IMR-90 (cell line): Measurements from ENCODE around the gene CHST14. TPM values are rescaled to one million over a fixed set of nuclear protein-coding genes. Genes with fewer than 3 reads are reported as not detected.

ENCODE experiments used
- ATAC-seq: fragments of 200-7000 bp; cut with Tn5 transposase; 2 replicates; pipeline ENCODE4 v1.9.1; 2020; ENCODE audit warnings: low read depth, mild to moderate bottlenecking, moderate library complexity
- BruUV-seq: library from RNA; stranded (reverse); fragments of 400-500 nt; replicated peaks from 2 replicates; lab custom pipeline; 2021; lab: Mats Ljungman, UMichigan
- CTCF ChIA-PET: fragments of 300-600 bp; formaldehyde crosslinking; extraction: SDS; loops from one replicate; lab custom pipeline; 2021; ENCODE audit warnings: antibody characterized with exemption; lab: Yijun Ruan, JAX
- POLR2A ChIA-PET: fragments of 300-600 bp; sonication (Branson Sonifier 250); formaldehyde crosslinking; loops from one replicate; lab custom pipeline; 2022; ENCODE audit warnings: antibody characterized with exemption; ENCODE audit not compliant: unreplicated experiment; lab: Charles Lee
- DNase-seq: peaks from one replicate; pipeline ENCODE4 v3.0.0; 2013
- H2AFZ ChIP-seq: replicated peaks from 2 replicates; pipeline ENCODE3; 2013; ENCODE audit warnings: low read length, mild to moderate bottlenecking; ENCODE audit not compliant: poor library complexity
- H2AK5ac ChIP-seq: 2 replicates; pipeline ENCODE4 v1.6.1; 2013; ENCODE audit warnings: low read depth, low read length, inconsistent platforms
- H2AK9ac ChIP-seq: replicated peaks from 2 replicates; pipeline ENCODE3; 2013; ENCODE audit warnings: mild to moderate bottlenecking, low read depth, low read length, moderate library complexity; ENCODE audit not compliant: poor library complexity
- H2BK120ac ChIP-seq: 2 replicates; pipeline ENCODE4 v1.6.1; 2013; ENCODE audit warnings: low read depth, low read length, inconsistent platforms
- H2BK15ac ChIP-seq: 3 replicates; pipeline ENCODE4 v1.6.1; 2013; ENCODE audit warnings: low read depth, low read length, inconsistent platforms
- H2BK20ac ChIP-seq: 2 replicates; pipeline ENCODE4 v1.6.1; 2013; ENCODE audit warnings: low read depth, mild to moderate bottlenecking, inconsistent platforms, low read length, moderate library complexity
- H2BK5ac ChIP-seq: 2 replicates; pipeline ENCODE4 v1.6.1; 2013; ENCODE audit warnings: mild to moderate bottlenecking, low read depth, low read length, inconsistent platforms; ENCODE audit not compliant: poor library complexity, severe bottlenecking
- H3K14ac ChIP-seq: replicated peaks from 2 replicates; pipeline ENCODE4 v1.6.1; 2013; ENCODE audit warnings: low read depth, low read length, inconsistent platforms
- H3K18ac ChIP-seq: 2 replicates; pipeline ENCODE4 v1.6.1; 2013; ENCODE audit warnings: low read depth, low read length, control low read depth
- H3K23ac ChIP-seq: 2 replicates; pipeline ENCODE4 v1.6.1; 2013; ENCODE audit warnings: low read depth, low read length, inconsistent platforms
- H3K27ac ChIP-seq: 2 replicates; pipeline ENCODE4 v1.5.1; 2013; ENCODE audit warnings: mild to moderate bottlenecking, control low read depth, low read length; ENCODE audit not compliant: insufficient read depth
- H3K27me3 ChIP-seq: 2 replicates; pipeline ENCODE4 v1.6.1; 2013; ENCODE audit warnings: low read length; ENCODE audit not compliant: control insufficient read depth, insufficient read depth
- H3K36me3 ChIP-seq: 2 replicates; pipeline ENCODE4 v1.6.1; 2013; ENCODE audit warnings: low read length, mixed read lengths; ENCODE audit not compliant: control insufficient read depth, insufficient read depth
- H3K4ac ChIP-seq: 2 replicates; pipeline ENCODE4 v1.6.1; 2013; ENCODE audit warnings: low read depth, low read length, inconsistent platforms
- H3K4me1 ChIP-seq: 2 replicates; pipeline ENCODE4 v1.6.1; 2013; ENCODE audit warnings: low read length, mixed read lengths; ENCODE audit not compliant: control insufficient read depth, insufficient read depth
- H3K4me2 ChIP-seq: 2 replicates; pipeline ENCODE4 v1.6.1; 2013; ENCODE audit warnings: low read depth, mild to moderate bottlenecking, control low read depth, low read length, moderate library complexity
- H3K4me3 ChIP-seq: 2 replicates; pipeline ENCODE4 v1.5.1; 2013; ENCODE audit warnings: low read depth, mild to moderate bottlenecking, control low read depth, low read length, moderate library complexity; ENCODE audit not compliant: insufficient read depth
- H3K56ac ChIP-seq: 2 replicates; pipeline ENCODE4 v1.6.1; 2013; ENCODE audit warnings: low read length, inconsistent platforms; ENCODE audit not compliant: insufficient read depth; ENCODE audit errors: extremely low read depth
- H3K79me1 ChIP-seq, 2 experiments: 2 replicates each; pipeline ENCODE4 v1.6.1; 2013; ENCODE audit warnings: low read length in 2 of 2, inconsistent platforms in 1 of 2, low read depth in 1 of 2
- H3K9ac ChIP-seq: 2 replicates; pipeline ENCODE4 v1.6.1; 2013; ENCODE audit warnings: low read depth, low read length, control low read depth
- H3K9me1 ChIP-seq: 2 replicates; pipeline ENCODE4 v1.6.1; 2013; ENCODE audit warnings: low read length, inconsistent platforms; ENCODE audit not compliant: insufficient read depth
- H3K9me3 ChIP-seq: 2 replicates; pipeline ENCODE4 v1.6.1; 2013; ENCODE audit warnings: low read length; ENCODE audit not compliant: control insufficient read depth, insufficient read depth
- H4K20me1 ChIP-seq: 2 replicates; pipeline ENCODE4 v1.6.1; 2013; ENCODE audit warnings: low read length, inconsistent platforms; ENCODE audit not compliant: insufficient read depth
- H4K5ac ChIP-seq: 2 replicates; pipeline ENCODE4 v1.6.1; 2013; ENCODE audit warnings: mild to moderate bottlenecking, low read depth, low read length, control low read depth
- H4K8ac ChIP-seq, 2 experiments: 2 replicates each; pipeline ENCODE4 v1.6.1; 2013; ENCODE audit warnings: low read depth in 2 of 2, low read length in 2 of 2, control low read depth in 1 of 2, inconsistent platforms in 1 of 2
- H4K91ac ChIP-seq: 2 replicates; pipeline ENCODE4 v1.6.1; 2013; ENCODE audit warnings: low read depth, low read length, inconsistent platforms; ENCODE audit not compliant: insufficient read depth
- CTCF ChIP-seq: conservative IDR thresholded peaks from 2 replicates; pipeline ENCODE4 v1.5.1; 2012; ENCODE audit warnings: mild to moderate bottlenecking, low read depth, low read length, improper control_type of control experiment
- FOS ChIP-seq: fragments of 150-350 bp; IDR thresholded peaks from 2 replicates; pipeline ENCODE4 v1.6.1; 2016; ENCODE audit warnings: low read depth, low read length
- MAZ ChIP-seq: IDR thresholded peaks from 2 replicates; pipeline ENCODE4 v1.6.1; 2012; ENCODE audit warnings: low read depth, mild to moderate bottlenecking, low read length, improper control_type of control experiment, moderate library complexity, borderline replicate concordance
- NFE2L2 ChIP-seq: fragments of 150-350 bp; IDR thresholded peaks from 2 replicates; pipeline ENCODE4 v1.6.1; 2016; ENCODE audit warnings: low read depth, mild to moderate bottlenecking, low read length
- WGBS, 2 experiments: methylation state at CpG; one replicate each; pipeline versions ENCODE4 v1.1.5 to v1.1.7; 2013; ENCODE audit warnings: missing lambda C conversion rate in 2 of 2; ENCODE audit not compliant: insufficient read length in 1 of 2; ENCODE audit errors: extremely low coverage in 2 of 2; 5-methylcytosine and 5-hydroxymethylcytosine counted together
- dilution Hi-C: fragments of 300-500 bp; cut with HindIII; formaldehyde crosslinking; loops from one replicate; pipeline ENCODE4 v1.14.3; 2018; ENCODE audit warnings: low sequenced_read_pairs; ENCODE audit not compliant: unreplicated experiment
- in situ Hi-C: fragments of 300-500 bp; cut with MboI; formaldehyde crosslinking; loops from 3 replicates; pipeline ENCODE4 v1.14.3; 2019; ENCODE audit warnings: low sequenced_read_pairs, inconsistent platforms, mixed read lengths
- intact Hi-C: fragments of 100-400 bp; cut with micrococcal nuclease; formaldehyde crosslinking; loops from 2 replicates; pipeline ENCODE4 v1.10.0; 2022
- polyA plus RNA-seq, 3 experiments: library from polyadenylated mRNA; depleted of rRNA; stranded (reverse); fragments of >200 nt; gene quantifications; 2 replicates each; pipeline ENCODE4 v1.2.3, GENCODE V29; 2012; ENCODE audit warnings: low replicate concordance in 1 of 3
- total RNA-seq: library from RNA; depleted of rRNA; stranded (reverse); fragments of >200 nt; gene quantifications from 2 replicates; pipeline ENCODE4 v1.2.3, GENCODE V29; 2012

The CHST14 gene
- total and polyA plus RNA-seq, 2 of the 4 experiments (the other 2 are of a cell fraction) = 3.8 to 19.5 TPM

GRCh38 chr15:40440743-40441564, 29.8 kb upstream of the CHST14 start, which contains the start of gene BAHD1:
BAHD1 (plus strand) TSS chr15:40440953; CDS start chr15:40458465, 17,512 bp downstream.
- peak within 1 kb of the TSS; percentile 62 for H3K9ac ChIP-seq
- no TSS peak for BruUV-seq
- no peaks in the 10 kb centered on the region for H3K9me3 ChIP-seq
- DNase-seq = peak; percentile 92
- peak within 1 kb of the TSS; percentile 66 for H4K91ac ChIP-seq
- peak within 1 kb of the TSS; percentile 64 to 65; a peak in 3 of 4 replicates for H4K8ac ChIP-seq
- peak; percentile 88 for ATAC-seq
- H4K20me1 ChIP-seq = peaks cover 41% of the 10 kb centered on the region
- peak within 1 kb of the TSS; percentile 36; the same call in 1 of the 2 replicates for H3K23ac ChIP-seq
- H3K18ac ChIP-seq = peak within 1 kb of the TSS; percentile 24; the same call in 1 of the 2 replicates
- H3K36me3 ChIP-seq = no peaks in the 10 kb centered on the region
- H2AFZ ChIP-seq = peak within 1 kb of the TSS; percentile 87
- peak within 1 kb of the TSS; percentile 92 for H3K4me2 ChIP-seq
- H3K9me1 ChIP-seq = peaks cover 9% of the 10 kb centered on the region
- no peak within 1 kb of the TSS for H2BK15ac ChIP-seq
- in situ Hi-C loops = no loop called here
- H3K14ac ChIP-seq = peak within 1 kb of the TSS; percentile 49
- peak within 1 kb of the TSS; percentile 47 for H2AK9ac ChIP-seq
- TF ChIP-seq MAZ (peak; percentile 69; the same call in 1 of the 2 replicates), NFE2L2 (no peak), CTCF (peak; percentile 32), FOS (peak; percentile 5; the same call in 1 of the 2 replicates)
- H3K27me3 ChIP-seq = peaks cover 43% of the 10 kb centered on the region
- peaks cover 8 to 36% of the 10 kb centered on the region in 2 experiments for H3K79me1 ChIP-seq
- H3K27ac ChIP-seq = peak within 1 kb of the TSS; percentile 23; the same call in 1 of the 2 replicates
- 0% methylated on average over 39 of the region's 119 CpGs; no CpG with 5 or more reads in 1 of the 2 experiments for WGBS, 2 experiments
- ChIA-PET CTCF (interaction anchor here (1.1 kb wide), 1 partner anchor 17 kb away, joined by 4 read pairs; no protein-coding TSS in a partner anchor), POLR2A (interaction anchor here (0.5 kb wide), 1 partner anchor 1315 kb away, joined by 6 read pairs; no protein-coding TSS in a partner anchor)
- no peak within 1 kb of the TSS for H2BK120ac ChIP-seq
- intact Hi-C loops = loop anchor here (5.0 kb wide), 1 partner anchor 71 kb away; no protein-coding TSS in a partner anchor
- H3K4ac ChIP-seq = peak within 1 kb of the TSS; percentile 68
- H3K4me3 ChIP-seq = peak within 1 kb of the TSS; percentile 83
- peaks cover 20% of the 10 kb centered on the region for H3K4me1 ChIP-seq
- H2AK5ac ChIP-seq = peak within 1 kb of the TSS; percentile 23; the same call in 1 of the 2 replicates
- H4K5ac ChIP-seq = peak within 1 kb of the TSS; percentile 36
- H3K56ac ChIP-seq = no peak within 1 kb of the TSS
- H2BK5ac ChIP-seq = no peak within 1 kb of the TSS
- dilution Hi-C loops = no loop called here
- no peak within 1 kb of the TSS for H2BK20ac ChIP-seq
